ENCODE measurements around the gene EVI5. TPM values are rescaled to one million over a fixed set of nuclear protein-coding genes. Genes with fewer than 3 reads are reported as not detected.

The EVI5 gene
- polyA plus RNA-seq, 1 donor from 2014 or later = 8.5 TPM

- no peaks in the 10 kb centered on the region for H3K9me3 ChIP-seq (ENCODE audit: low read length)
- H3K9me2 ChIP-seq (ENCODE audit: insufficient read depth, low read length) = no peaks in the 10 kb centered on the region
- no peaks in the 10 kb centered on the region for H3K79me2 ChIP-seq (replicated peaks; ENCODE audit: insufficient read depth, low read length)
- no peaks in the 10 kb centered on the region for H3K27me3 ChIP-seq (ENCODE audit: insufficient read depth, low read depth, low read length)
- no peaks in the 10 kb centered on the region for H4K20me1 ChIP-seq (ENCODE audit: insufficient read depth)
- H3K4me3 ChIP-seq (ENCODE audit: low read length) = no peak overlapping the region
- H3K9ac ChIP-seq (ENCODE audit: low read length) = no peak overlapping the region
- no peak overlapping the region for H3K4me2 ChIP-seq (ENCODE audit: low read length)
- no peak overlapping the region for H2AFZ ChIP-seq (ENCODE audit: low read depth, low read length)
- TF ChIP-seq POLR2AphosphoS5 (IDR thresholded peaks at IDR 0.05) (no peak), RAD21 (conservative IDR thresholded peaks at IDR 0.05) (no peak), TAF1 (IDR thresholded peaks at IDR 0.05; ENCODE audit: low read depth) (no peak), EZH2 (IDR thresholded peaks at IDR 0.05; ENCODE audit: borderline replicate concordance, insufficient read depth, low read length, poor library complexity, severe bottlenecking) (no peak)
- TF ChIP-seq, protein P1, sequence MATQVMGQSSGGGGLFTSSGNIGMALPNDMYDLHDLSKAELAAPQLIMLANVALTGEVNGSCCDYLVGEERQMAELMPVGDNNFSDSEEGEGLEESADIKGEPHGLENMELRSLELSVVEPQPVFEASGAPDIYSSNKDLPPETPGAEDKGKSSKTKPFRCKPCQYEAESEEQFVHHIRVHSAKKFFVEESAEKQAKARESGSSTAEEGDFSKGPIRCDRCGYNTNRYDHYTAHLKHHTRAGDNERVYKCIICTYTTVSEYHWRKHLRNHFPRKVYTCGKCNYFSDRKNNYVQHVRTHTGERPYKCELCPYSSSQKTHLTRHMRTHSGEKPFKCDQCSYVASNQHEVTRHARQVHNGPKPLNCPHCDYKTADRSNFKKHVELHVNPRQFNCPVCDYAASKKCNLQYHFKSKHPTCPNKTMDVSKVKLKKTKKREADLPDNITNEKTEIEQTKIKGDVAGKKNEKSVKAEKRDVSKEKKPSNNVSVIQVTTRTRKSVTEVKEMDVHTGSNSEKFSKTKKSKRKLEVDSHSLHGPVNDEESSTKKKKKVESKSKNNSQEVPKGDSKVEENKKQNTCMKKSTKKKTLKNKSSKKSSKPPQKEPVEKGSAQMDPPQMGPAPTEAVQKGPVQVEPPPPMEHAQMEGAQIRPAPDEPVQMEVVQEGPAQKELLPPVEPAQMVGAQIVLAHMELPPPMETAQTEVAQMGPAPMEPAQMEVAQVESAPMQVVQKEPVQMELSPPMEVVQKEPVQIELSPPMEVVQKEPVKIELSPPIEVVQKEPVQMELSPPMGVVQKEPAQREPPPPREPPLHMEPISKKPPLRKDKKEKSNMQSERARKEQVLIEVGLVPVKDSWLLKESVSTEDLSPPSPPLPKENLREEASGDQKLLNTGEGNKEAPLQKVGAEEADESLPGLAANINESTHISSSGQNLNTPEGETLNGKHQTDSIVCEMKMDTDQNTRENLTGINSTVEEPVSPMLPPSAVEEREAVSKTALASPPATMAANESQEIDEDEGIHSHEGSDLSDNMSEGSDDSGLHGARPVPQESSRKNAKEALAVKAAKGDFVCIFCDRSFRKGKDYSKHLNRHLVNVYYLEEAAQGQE (IDR thresholded peaks at IDR 0.05; ENCODE audit: borderline replicate concordance) = no peak
- no peak overlapping the region for H3K27ac ChIP-seq (ENCODE audit: low read length)
- no peaks in the 10 kb centered on the region for H3F3A ChIP-seq (ENCODE audit: insufficient read depth, low read length, poor library complexity, severe bottlenecking)
- H3K36me3 ChIP-seq (ENCODE audit: insufficient read depth, low read length) = no peaks in the 10 kb centered on the region
Measured at GRCh38 chr1:92817137-92817697, 32.3 kb upstream of the EVI5 start.

GRCh38 chr1:92816732-92817131 is 31.8 kb upstream of the EVI5 start:
- Histone ChIP-seq H3K9ac (ENCODE audit: low read length) (no peak overlapping the region), H3K4me2 (ENCODE audit: low read length) (no peak overlapping the region), H3F3A (ENCODE audit: insufficient read depth, low read length, poor library complexity, severe bottlenecking) (no peaks in the 10 kb centered on the region), H3K79me2 (replicated peaks; ENCODE audit: insufficient read depth, low read length) (no peaks in the 10 kb centered on the region), H3K36me3 (ENCODE audit: insufficient read depth, low read length) (no peaks in the 10 kb centered on the region), H4K20me1 (ENCODE audit: insufficient read depth) (no peaks in the 10 kb centered on the region), H3K27ac (ENCODE audit: low read length) (no peak overlapping the region), H2AFZ (ENCODE audit: low read depth, low read length) (no peak overlapping the region), H3K9me3 (ENCODE audit: low read length) (no peaks in the 10 kb centered on the region), H3K9me2 (ENCODE audit: insufficient read depth, low read length) (no peaks in the 10 kb centered on the region), H3K4me3 (ENCODE audit: low read length) (no peak overlapping the region), H3K27me3 (ENCODE audit: insufficient read depth, low read depth, low read length) (no peaks in the 10 kb centered on the region)
- no peak for TF ChIP-seq EP300 (conservative IDR thresholded peaks at IDR 0.05; ENCODE audit: poor library complexity, severe bottlenecking)
- TF ChIP-seq CTCF (IDR thresholded peaks at IDR 0.05; ENCODE audit: poor library complexity, severe bottlenecking) = no peak
- TF ChIP-seq EZH2 (IDR thresholded peaks at IDR 0.05; ENCODE audit: borderline replicate concordance, insufficient read depth, low read length, poor library complexity, severe bottlenecking) = no peak
- no peak for TF ChIP-seq SMC3 (conservative IDR thresholded peaks at IDR 0.05; ENCODE audit: poor library complexity)
- no peak for TF ChIP-seq POLR2AphosphoS5 (IDR thresholded peaks at IDR 0.05)
- no peak for TF ChIP-seq RAD21 (conservative IDR thresholded peaks at IDR 0.05)
- TF ChIP-seq MXI1 (conservative IDR thresholded peaks at IDR 0.05; ENCODE audit: poor library complexity, severe bottlenecking) = no peak
- TF ChIP-seq, protein P1 (IDR thresholded peaks at IDR 0.05; ENCODE audit: borderline replicate concordance) = no peak
- TF ChIP-seq TAF1 (IDR thresholded peaks at IDR 0.05; ENCODE audit: low read depth) = no peak
